Measurements from ENCODE around the gene DSTN. TPM values are rescaled to one million over a fixed set of nuclear protein-coding genes. Genes with fewer than 3 reads are reported as not detected.

The DSTN gene
- total RNA-seq, 1 experiment from 2014 or later: 202 TPM

DNA sequence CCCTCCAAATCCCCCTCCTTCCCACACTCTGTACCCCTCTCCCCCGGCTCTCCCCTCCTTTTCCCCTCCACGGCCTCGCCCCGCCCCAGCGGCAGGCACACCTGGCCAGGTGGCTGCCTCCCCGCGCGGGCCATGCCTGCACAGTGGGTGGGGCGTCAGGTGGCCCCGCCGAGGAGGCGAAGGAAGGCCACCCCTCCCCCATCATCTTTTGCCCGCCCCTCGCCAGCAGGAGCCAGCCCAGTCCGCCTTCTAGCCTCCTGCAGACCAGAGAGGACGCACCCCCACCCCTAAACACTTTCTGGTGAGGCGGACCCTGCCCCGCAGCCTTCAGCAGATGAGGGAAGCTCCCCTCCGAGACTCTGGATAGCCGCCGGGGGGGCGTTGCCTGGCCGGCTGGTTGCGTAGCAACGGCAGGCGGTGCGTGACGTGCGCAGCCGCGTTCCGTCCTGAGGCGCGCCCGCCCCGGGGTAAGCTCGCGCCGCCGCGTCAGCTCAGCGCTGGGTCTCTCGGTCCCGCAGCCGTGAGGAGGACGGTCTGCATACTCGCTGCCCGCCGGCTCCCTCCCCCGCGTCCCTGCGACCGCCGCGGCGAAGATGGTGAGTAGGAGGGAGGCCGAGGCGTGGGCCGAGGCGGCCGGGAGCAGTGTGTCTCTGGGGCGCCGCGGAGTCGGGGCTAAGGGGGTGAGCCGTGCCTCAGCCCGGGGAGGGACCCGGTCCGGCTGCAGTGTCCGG is at the start of gene DSTN (continued):
- TF ChIP-seq CTCF (IDR thresholded peaks at IDR 0.05 in 2 of 3, conservative IDR thresholded peaks at IDR 0.05 in 1 of 3; ENCODE audit: borderline replicate concordance in 1 of 3, insufficient read depth in 1 of 3, low read depth in 2 of 3, low read length in 2 of 3) (no peak), SIN3A (IDR thresholded peaks at IDR 0.05; ENCODE audit: low read depth) (peak; percentile 86; the same call in 1 of the 2 replicates), ELF1 (IDR thresholded peaks at IDR 0.05; ENCODE audit: borderline replicate concordance, low read depth) (no peak), CEBPB (IDR thresholded peaks at IDR 0.05; ENCODE audit: low read depth) (no peak), POLR2A (IDR thresholded peaks at IDR 0.05; ENCODE audit: borderline replicate concordance, extremely low read depth, insufficient read depth, insufficient read length) (peak; percentile 63)

DNA sequence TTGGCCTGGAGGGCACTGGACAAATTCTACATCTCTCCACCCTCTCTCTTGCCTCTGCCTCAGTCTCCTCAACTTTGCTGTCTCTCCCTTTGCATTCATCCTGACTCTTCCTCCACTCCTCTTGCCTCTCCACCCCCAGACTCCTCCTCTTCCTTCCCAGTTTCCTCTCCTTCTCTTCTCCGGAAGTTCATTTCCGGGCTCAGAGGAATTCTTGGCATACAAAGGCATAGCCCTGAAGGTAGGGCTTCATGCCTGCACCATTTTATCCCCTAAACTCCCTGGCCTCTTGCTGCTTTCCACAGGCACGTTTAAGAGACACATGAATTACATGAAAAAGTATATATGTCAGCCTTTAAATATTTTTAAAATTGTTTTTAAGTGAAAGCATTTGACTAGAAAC is 49.3 kb upstream of the DSTN start:
- intact Hi-C loops (cut with micrococcal nuclease): no loop called here
- CTCF ChIA-PET: no interaction called here
- no peaks in the 10 kb centered on the region for H3K79me2 ChIP-seq (ENCODE audit: insufficient read depth, low read length)
- H3K36me3 ChIP-seq (ENCODE audit: control insufficient read depth in 1 of 2, insufficient read depth in 2 of 2, low read length in 2 of 2): no peaks in the 10 kb centered on the region
- no peaks in the 10 kb centered on the region for H3K9me3 ChIP-seq (ENCODE audit: control insufficient read depth in 1 of 2, insufficient read depth in 1 of 2, low read depth in 1 of 2, low read length in 2 of 2)
- POLR2A ChIA-PET: no interaction called here
- no peaks in the 10 kb centered on the region for H4K20me1 ChIP-seq (ENCODE audit: insufficient read depth)
- peak overlapping the region in 1 of 2 experiments; percentile 9; a peak in 1 of 4 replicates for H3K4me3 ChIP-seq (replicated peaks in 1 of 2; ENCODE audit: low read depth in 1 of 2, low read length in 2 of 2)
- peak overlapping the region; percentile 43 for H3K4me2 ChIP-seq (ENCODE audit: low read length)
- ATAC-seq: peak; percentile 94
- H2AFZ ChIP-seq (ENCODE audit: low read depth, low read length, poor library complexity, severe bottlenecking): peak overlapping the region; percentile 19
- no TSS peak for BruUV-seq (replicated peaks)
- H3K27me3 ChIP-seq (ENCODE audit: insufficient read depth, low read length): no peaks in the 10 kb centered on the region
- H3K9ac ChIP-seq (ENCODE audit: low read length): no peak overlapping the region
- DNase-seq (ENCODE audit: low read depth, low spot score): no peak
- TF ChIP-seq POLR2AphosphoS5 (IDR thresholded peaks at IDR 0.05; ENCODE audit: low read depth, low read length) (peak; percentile 33; the same call in 1 of the 2 replicates), CTCF (IDR thresholded peaks at IDR 0.05 in 2 of 3, conservative IDR thresholded peaks at IDR 0.05 in 1 of 3; ENCODE audit: borderline replicate concordance in 1 of 3, insufficient read depth in 1 of 3, low read depth in 2 of 3, low read length in 2 of 3) (no peak), POLR2A (IDR thresholded peaks at IDR 0.05; ENCODE audit: borderline replicate concordance, extremely low read depth, insufficient read depth, insufficient read length) (peak; percentile 22), ELF1 (IDR thresholded peaks at IDR 0.05; ENCODE audit: borderline replicate concordance, low read depth) (0 out of 2 replicates have a peak, but pooled peaks have one; percentile 34), CEBPB (IDR thresholded peaks at IDR 0.05; ENCODE audit: low read depth) (no peak)
- RAD21 ChIA-PET (ENCODE audit: low non-redundant PET in 1 of 2, low total read pairs in 2 of 2, uncharacterized antibody in 2 of 2, unreplicated experiment in 2 of 2): no interaction called here
- peaks cover 6 to 12% of the 10 kb centered on the region in 2 experiments for H3K4me1 ChIP-seq (ENCODE audit: control insufficient read depth in 1 of 2, insufficient read depth in 2 of 2, low read length in 2 of 2)
- H3K9me2 ChIP-seq (ENCODE audit: insufficient read depth): no peaks in the 10 kb centered on the region
- H3K27ac ChIP-seq (ENCODE audit: low read depth, low read length): no peak overlapping the region
